Stimulated activated CD8-positive, alpha-beta memory T cell treated with anti-CD3 and anti-CD28 coated beads, Interleukin-4, amount 100 ng/mL, for 1 hour (primary cell): Measurements from ENCODE around the gene DGKQ.
"Not testable (repeated sequence)": the region's sequence is repeated elsewhere in the genome, so short reads cannot be mapped to it uniquely, and the experiment has no call there.

Experiments used
- DNase-seq, 2 donors: peaks; one replicate each; pipeline ENCODE4 v3.0.0-alpha.2; 2020; ENCODE audit warnings: low read depth in 2 of 2, low spot score in 1 of 2

Gene DGKQ

GRCh38 chr4:925771-926500 is 47.4 kb downstream of the DGKQ start:
- DNase-seq = no peak

- no peak for DNase-seq
These were observed 48.2 kb downstream of the DGKQ start for GRCh38 chr4:925171-925570.

- DNase-seq = no peak
These were observed 49.0 kb downstream of the DGKQ start for GRCh38 chr4:924107-925096.

GRCh38 chr4:921830-922331 is 51.5 kb downstream of the DGKQ start:
- no peak for DNase-seq

GRCh38 chr4:919004-919680 is 54.2 kb downstream of the DGKQ start:
- DNase-seq = not testable (repeated sequence)

GRCh38 chr4:918591-918990 is 54.8 kb downstream of the DGKQ start:
- DNase-seq = not testable (repeated sequence)

GRCh38 chr4:917992-918391 is 55.4 kb downstream of the DGKQ start:
- DNase-seq = no peak

- DNase-seq = no peak
These were observed 55.9 kb downstream of the DGKQ start for GRCh38 chr4:917466-917865.

- no peak for DNase-seq
These were observed 57.8 kb downstream of the DGKQ start for GRCh38 chr4:915595-915994.

- no peak for DNase-seq
These were observed 58.3 kb downstream of the DGKQ start for GRCh38 chr4:915041-915474.

- DNase-seq = no peak
These were observed 58.8 kb downstream of the DGKQ start for GRCh38 chr4:914531-914930.

- no peak for DNase-seq
These were observed 60.1 kb downstream of the DGKQ start for GRCh38 chr4:913280-913618.

- no peak for DNase-seq
These were observed 60.7 kb downstream of the DGKQ start for GRCh38 chr4:912548-913279.

GRCh38 chr4:911871-912490 is 61.4 kb downstream of the DGKQ start:
- DNase-seq = no peak

- DNase-seq = no peak
These were observed 62.1 kb downstream of the DGKQ start for GRCh38 chr4:911221-911751.

- no peak for DNase-seq
These were observed 62.8 kb downstream of the DGKQ start for GRCh38 chr4:910366-911091.

- no peak for DNase-seq
These were observed 63.5 kb downstream of the DGKQ start for GRCh38 chr4:909821-910220.

- DNase-seq = no peak
These were observed 64.2 kb downstream of the DGKQ start for GRCh38 chr4:909131-909571.
